ENCODE results near the gene DMKN.

DMKN gene, protein sequence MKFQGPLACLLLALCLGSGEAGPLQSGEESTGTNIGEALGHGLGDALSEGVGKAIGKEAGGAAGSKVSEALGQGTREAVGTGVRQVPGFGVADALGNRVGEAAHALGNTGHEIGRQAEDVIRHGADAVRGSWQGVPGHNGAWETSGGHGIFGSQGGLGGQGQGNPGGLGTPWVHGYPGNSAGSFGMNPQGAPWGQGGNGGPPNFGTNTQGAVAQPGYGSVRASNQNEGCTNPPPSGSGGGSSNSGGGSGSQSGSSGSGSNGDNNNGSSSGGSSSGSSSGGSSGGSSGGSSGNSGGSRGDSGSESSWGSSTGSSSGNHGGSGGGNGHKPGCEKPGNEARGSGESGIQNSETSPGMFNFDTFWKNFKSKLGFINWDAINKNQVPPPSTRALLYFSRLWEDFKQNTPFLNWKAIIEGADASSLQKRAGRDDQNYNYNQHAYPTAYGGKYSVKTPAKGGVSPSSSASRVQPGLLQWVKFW

DNA sequence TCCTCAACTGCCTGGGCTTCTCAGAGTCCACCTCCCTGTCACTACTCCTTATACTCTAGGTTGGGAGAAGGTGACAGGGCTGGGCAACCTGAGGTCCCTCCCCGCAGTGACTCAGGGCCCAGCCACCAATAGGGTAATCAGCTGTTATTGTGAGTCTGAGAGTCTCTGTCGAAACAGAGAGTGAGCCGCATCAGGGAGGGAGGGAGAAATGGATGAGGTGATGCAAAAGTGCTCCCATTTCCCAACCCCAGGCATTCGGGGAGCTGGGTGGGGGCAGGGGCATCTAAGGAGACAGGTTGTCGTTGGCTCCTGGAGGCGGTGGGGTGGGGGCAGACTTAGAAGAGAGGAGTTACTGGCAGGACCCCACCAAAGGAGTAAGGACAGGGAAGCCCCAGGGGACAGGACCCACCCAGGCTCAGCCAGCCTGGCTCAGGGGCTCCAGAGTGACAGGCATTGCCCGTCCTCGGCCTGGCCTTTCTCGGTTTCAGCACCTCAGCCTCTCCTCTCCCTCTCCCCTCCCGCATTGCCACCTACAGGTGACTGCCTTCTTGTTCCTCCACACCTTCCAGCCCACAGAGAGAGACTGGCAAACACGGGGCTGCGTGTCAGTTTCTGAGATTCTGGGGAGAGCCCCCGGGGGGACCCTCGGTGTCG lies at the start of gene DMKN:
TSS of gene DMKN (minus strand) at position 22 of the 654 bp plus-strand sequence. CDS start 174 bp downstream, outside the sequence.
- no peak for DNase-seq (ENCODE audit: low read depth in 2 of 2)

DNA sequence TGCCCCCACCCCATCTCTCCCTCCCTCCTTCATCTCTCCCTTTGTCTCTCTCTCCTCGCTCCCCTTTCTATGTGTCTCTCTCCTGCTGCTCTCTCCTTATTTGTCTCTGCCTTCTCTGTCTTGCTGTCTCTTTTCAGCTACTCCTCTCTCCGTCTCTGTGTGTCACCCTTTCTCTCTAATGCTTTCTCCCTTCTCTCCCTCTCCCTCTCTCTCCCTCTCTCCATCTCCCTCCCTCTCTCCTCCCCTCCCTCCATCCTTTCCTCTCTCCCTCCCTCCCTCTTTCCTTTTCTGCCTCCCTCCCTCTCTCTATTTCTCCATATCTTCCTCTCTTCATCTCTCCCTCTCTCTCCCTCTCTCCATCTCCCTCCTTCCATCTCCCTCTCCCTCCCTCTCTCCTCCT lies 49.3 kb upstream of the DMKN start:
- no peak for DNase-seq (ENCODE audit: low read depth in 2 of 2)

DNA sequence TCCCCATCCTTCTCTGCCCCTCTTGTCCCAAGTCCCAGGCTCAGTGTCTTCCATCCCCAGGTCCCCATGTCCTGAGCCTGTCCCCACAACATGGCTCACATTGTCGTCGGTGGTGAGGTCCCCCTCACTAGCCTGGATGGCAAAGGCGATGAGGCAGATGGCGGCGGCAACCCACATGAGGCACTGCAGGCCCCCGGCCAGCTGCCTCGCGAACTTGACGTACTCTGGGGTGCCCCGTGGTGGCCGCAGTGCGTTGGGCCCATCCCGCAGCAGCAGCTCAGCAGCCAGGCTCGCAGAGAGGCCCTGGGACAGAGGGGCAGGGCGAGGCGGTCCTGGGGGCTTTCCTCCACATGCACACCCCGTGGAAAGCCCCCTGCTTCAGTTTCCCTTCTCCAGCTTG lies 48.9 kb upstream of the DMKN start:
- DNase-seq (ENCODE audit: low read depth in 2 of 2): no peak

DNA sequence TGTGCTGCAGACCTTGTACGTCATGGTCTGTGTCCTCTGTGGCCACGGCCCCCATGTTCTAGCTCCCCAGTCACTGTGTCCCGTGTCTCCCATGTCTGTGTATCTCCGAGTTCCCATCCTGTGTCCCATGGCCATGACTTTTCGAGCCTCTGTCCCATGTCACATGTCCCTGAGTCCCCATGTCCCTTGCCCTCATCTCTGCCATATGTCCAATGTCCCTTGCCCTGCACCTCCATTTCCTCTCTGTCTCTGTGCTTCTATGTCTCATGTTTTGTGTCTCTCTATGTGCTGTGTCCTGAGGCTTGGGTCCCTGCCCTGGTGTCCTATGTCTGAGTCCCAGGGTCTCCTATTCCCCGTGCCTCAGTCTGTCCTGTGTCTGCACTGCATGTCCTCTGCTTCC lies 48.0 kb upstream of the DMKN start:
- DNase-seq (ENCODE audit: low read depth in 2 of 2): no peak

DNA sequence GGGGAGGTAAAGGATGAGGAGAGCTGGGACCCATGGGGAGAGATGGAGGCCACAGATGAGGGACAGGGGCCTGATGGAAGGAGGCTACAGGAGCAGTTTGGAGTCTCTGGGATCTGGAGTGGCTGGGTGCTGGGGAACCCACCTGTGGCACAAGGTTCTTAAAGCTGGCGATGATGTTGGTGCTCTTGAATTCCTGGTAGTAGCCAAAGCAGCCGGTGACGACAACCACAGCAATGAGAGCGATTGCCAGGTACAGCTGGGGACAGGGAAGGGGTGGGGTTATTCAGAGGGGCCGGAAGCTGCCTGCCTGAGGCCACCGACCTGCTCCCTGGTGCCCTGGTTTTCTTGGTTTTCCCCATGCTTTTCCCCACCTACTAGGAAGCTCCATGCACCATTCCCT lies 47.2 kb upstream of the DMKN start:
- DNase-seq (ENCODE audit: low read depth in 2 of 2): no peak

DNA sequence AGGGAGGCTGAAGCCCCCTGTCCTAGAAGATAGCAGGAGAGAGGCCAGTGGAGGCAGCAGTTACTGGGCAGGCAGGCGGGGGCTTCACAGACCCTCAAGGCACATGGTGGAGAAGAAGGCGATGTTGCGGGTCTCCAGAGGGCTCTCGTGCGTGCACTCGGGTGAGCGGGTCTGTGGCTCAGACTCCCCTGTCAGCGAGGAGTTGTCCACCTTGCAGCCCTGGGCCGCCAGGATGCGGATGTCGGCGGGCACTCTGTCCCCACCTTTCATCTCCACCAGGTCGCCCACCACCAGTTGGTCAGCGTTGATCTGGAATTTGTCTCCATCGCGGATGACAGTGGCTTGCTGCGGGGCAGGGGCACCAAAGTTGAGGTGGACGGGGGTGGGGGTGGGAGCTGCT lies 46.8 kb upstream of the DMKN start:
- DNase-seq (ENCODE audit: low read depth in 2 of 2): no peak

DNA sequence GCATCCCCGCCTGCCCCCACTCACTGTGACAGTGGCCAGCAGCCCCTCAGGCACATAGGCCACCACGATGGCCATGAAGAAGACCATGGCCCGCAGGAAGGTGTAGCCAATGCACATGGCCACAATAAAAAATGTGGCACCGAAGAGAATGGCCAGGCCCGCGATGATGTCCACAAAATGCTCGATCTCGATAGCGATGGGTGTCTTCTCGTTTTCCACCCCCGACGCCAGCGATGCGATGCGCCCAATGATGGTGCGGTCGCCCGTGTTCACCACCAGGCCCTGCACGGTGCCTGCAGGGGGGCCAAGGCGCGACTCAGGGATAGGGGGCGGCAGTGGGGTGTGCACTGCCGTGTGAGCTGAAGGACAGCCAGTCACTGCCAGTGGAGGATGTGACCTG lies 46.3 kb upstream of the DMKN start:
- no peak for DNase-seq (ENCODE audit: low read depth in 2 of 2)

DNA sequence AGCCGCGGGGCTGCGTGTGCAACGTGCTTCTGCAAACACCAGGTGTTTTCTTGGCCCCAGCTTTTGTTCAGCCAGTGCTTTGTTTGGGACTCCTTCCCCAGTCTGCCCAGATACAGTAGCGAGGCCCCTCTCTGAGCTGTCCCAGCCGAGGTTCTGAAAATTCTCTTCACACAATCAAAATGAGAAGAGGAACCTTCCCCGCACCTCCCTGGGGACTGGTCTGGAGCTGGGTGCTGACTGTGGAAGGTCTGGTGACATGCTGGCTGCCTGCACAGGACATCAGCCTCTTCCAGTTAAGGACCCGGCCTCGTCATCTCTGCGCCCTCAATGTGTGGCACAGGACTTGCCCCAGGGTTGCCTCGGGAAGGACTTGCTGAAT lies 45.8 kb upstream of the DMKN start:
- no peak for DNase-seq (ENCODE audit: low read depth in 2 of 2)

DNA sequence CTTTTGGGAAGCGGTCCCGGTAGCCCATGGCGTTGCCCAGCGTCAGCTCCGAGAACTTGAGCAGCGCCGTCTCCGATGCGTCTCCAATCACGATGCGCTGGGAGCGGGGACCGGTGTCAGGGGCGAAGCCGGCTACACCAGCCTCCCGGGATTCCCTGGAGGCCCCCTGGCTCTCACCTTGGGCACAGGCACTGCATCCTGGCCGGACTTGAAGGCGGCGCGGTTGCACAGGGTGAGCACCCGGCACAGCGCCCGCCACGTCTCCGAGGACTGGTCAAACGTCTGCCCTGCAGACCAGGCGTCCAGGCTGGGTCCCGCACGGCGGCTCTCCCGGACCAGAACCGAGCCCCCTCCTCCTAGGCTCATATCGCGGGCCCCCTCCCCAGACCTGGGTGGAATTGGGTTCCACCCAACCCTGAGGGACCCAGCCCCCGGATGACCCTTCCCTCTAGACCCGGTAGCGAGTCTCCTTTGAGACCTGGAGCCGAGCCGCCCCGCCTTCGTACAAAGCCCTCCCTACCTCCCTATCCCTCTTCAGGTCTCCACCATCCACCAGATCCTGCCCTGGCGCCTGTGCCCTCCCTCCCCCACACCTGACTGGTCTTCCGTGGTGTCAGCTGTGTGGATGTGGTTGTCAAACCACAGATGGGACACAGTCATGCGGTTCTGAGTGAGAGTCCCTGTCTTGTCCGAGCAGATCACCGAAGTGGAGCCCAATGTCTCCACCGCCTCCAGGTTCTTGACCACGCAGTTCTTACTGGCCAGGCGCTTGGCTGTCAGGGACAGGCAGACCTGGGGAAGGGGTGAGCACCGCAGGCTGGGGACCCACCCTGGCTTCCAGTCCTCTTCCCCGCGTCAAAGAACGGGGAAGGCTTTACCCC lies 45.2 kb upstream of the DMKN start:
- no peak for DNase-seq (ENCODE audit: low read depth in 2 of 2)

DNA sequence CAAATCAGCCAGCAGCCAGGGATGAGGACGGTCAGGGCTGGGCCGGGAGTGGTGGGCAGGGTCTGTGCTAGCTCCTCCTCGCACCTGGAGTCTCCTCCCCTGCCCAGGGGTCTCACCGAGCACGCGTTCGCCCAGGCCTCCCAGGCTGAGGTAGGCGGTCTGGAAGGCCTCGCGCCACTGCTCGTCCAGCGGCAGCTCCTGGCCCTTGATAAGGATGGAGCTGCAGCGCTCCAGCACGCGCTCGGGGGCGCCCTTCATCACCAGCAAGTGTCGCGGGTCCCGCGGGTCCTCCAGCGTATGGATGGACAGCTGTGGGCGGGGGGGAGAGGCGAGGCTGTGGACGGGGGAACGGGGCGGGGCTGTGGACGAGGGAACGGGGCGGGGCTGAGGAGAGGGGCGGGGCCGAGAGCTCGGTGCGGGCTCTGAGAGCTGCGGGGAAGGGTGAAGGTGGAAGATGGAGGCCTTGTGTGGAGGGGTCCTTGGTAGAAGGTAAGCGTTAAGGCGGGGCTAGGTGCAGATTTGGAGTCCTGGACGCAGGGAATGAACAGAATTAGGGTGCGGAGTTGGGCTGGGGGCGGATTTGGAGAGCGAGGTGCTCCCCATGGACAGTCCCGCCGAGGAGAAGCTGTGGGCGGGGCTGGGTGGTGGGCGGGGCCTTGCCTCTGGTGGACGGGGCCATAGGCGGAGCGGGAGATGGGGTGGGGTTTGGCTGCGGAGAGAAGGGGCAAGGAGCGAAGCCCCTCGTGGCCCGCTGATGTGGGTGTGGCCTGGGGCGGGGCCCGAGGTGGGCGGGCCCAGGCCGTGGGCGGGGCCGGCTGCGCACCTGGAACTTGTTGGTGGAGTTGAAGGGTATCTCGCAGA lies 44.3 kb upstream of the DMKN start:
- DNase-seq (ENCODE audit: low read depth in 2 of 2): peak; percentile 38 to 69

DNA sequence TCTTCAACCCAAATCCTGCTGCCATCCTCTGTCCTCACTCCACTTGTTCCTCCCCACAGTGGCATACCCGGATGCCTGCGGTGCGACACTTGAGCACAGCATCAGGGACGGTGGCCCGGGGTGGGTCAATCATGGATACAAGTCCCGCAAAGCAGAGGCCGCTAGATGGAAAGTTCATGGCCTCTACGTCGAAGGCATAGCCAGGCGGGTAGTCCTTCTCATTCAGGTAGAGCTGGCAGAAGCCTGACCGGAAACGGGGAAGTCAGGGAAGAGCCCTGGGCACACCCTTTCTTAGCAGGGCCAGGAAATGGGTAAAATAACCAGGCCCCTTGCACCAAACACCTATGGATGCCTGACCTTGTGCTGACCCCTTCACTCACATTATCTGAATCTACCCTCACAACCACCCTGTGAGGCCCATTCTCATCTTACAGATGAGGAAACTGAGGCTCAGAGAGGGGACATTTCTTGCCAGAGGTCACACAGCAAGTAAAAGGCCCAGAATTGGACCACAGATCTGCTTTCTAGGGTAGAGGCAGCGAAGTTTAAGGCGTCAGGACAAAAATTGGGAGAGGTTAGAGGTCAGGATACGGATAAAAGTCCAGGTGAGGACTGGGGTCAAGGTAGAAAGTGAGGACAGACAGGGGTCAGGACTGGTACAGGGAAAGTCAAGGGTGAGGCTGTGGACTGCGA lies 43.5 kb upstream of the DMKN start:
- DNase-seq (ENCODE audit: low read depth in 2 of 2): no peak

DNA sequence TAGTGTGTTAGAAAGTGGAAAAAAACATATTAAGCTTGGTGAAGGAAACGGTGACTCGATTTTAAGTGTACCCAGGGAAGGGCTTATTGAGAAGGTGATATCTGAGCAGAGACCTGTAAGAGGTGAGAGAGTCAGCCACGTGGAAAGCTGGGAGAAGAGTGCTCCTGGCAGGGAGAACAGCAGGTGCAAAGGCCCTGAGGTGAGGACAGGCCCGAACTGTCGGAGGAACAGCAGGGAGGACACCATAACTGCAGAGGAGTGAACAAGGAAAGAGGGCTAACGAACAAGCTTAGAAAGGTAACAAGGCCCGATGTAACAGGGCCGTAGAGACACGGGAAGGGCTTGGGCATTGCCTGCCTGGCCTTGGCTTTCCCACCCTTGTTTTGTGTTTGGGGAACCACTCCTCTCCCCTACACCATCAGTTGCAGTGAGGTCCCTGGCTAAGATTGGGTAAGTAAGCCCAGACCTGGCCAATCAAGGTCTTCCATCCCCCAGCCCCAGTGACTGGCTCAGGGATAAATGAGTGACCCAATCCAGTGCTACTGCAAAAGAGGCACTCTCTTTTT lies 42.7 kb upstream of the DMKN start:
- DNase-seq (ENCODE audit: low read depth in 2 of 2): no peak

DNA sequence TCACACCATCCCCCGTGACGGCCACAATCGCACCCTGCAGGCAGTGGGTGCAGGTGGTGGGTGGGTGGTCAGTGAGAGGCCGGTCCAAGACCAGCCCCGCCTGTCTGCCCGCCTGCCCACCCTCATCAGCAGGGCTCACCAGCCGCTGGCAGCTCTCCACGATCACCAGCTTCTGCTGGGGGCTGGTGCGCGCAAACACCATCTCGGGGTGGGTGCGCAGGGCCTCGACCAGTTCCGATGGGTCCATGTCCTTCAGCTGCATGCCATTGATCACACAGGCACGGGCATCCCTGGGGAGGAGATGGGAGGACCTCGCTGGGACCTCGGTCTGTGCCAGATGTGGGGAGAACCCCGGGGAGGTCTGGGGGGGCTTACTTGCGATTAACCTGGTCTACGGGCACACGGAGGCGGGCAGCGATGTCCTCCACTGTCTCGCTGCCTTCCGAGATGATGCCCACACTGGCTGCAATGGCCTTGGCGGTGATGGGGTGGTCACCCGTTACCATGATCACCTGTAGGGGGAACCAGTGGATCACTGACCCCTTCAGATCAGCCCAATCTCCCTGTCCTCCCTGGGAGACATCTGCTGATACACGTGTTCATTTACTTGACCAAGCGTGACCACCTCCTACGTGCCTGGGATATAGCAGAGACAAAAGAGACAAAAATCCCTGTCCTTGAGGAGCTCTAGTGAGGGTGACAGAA lies 42.0 kb upstream of the DMKN start:
- no peak for DNase-seq (ENCODE audit: low read depth in 2 of 2)

DNA sequence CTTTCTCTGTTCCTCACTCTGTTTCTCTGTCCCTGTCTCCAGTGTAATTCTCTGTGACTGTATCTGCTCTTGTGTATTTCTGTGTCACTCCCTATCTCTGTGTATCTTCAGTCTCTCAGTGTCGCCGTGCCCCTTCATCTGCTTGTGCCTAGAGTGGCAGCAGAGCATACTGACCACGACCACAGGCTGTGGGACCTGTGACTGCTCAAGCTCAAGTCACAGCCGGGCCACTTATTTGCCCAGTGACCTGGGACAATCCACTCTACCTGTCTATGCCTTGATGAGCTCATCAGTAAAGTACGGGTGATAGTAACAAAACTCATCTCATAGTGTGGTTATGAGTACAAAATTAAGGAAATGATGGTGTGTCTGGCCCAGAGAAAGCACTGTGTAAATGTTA lies 40.6 kb upstream of the DMKN start:
- no peak for DNase-seq (ENCODE audit: low read depth in 2 of 2)

DNA sequence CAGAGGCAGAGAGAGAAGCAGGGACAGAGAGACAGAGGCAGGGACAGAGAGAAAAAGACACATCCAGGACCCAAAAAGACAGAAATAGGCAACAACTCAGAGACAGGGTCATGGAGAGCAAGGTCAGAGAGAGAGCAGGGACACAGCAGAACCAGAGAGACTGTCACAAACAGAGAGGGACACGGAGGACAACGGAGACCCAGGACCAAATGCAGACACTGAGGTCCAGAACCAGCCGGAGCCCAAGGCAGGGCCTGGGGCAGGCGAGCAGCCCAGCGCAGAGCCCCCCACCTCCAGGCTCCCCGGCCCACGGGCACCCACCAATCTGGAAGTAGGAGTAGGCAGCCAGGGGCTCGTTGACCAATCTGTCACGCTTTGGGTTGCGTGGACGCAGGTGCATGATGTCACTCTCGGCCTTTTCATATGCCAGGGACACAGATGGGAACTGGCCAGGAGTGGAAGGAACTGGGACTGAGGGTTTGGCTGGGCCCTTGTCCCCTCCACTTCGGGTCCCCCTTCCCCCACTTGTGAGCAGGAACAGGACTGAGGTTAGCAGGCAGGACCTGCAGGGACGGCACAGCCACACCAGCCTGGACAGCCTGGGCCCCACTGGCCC lies 40.0 kb upstream of the DMKN start:
- no peak for DNase-seq (ENCODE audit: low read depth in 2 of 2)

DNA sequence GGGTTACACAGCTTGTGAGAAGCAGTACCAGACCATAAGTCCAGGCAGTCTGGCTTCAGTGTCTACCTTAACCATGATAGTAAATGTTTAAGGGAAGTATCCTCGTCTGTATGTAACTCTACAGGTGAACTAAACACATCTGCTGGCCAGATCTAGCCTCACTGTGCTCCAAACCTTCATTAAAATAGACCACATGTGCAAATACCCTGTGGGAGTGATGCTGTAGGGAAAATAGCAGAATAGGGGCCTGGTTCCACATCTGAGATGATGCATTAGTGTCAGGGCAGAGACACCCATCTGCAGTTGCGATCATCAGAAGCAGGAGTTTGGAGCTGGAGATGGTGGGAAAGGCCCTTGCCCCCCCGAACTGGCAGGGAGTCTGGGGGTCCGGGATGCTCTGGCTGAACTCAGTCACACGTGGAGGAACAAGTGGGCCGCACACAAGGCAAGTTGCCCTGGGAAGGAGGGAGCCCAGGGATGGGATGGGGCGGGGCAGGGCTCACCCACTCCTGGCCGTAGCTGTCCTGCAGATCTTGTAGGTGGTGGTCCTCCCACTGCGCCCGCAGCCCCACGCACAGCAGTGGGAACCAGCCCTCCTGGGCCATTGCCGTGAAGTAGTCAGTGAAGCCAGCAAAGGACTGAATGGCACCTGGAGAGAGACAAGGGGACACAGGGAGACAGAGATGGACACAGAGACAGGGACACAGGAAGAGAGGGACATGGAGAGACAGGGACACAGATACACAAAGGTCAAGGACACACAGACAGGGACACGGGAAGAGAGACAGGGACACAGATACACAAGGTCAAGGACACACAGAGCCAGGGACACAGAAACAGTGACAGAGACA lies 39.3 kb upstream of the DMKN start:
- no peak for DNase-seq (ENCODE audit: low read depth in 2 of 2)

DNA sequence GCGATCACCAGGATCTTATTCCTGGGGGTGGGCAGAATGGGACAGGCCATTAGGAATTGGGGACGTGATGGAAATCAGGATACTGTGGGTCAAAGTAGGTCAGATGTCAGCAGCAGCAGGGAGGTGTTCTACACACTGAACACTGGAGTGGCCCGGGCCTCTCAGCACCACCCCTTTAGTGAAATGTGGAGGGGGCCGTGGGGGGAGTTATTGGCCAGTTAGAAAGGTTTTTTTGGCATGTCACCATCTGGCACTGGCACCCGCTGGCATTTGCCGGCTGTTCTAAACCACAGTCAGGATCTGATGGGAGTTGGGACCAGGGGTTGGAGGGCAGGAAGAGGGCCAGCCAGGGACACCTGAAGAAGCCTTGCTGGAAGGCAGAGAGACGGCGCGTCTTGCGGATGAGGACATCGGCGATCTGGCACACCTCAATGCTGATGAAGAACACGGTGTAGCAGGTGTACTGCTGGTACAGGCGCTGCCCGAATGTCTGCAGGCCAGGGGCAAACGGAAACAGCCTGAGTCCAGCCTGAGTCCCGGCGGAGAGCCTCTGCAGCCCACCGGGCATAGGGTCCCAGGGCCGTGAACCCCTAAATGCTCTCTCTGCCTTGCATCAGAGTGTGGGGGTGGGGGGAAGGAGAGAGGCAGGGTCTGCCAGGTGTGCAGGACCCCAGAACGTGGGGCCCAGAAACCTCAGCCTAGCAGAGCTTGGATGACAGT lies 37.8 kb upstream of the DMKN start:
- no peak for DNase-seq (ENCODE audit: low read depth in 2 of 2)
